ENCODE results near the gene ADAMTS2.
A peak's percentile ranks its signal among the peaks of the same experiment; 100 is the strongest.

Gene ADAMTS2

GRCh38 chr5:179127136-179128040 is 217.9 kb downstream of the ADAMTS2 start:
- H3K79me1 ChIP-seq (replicated peaks; ENCODE audit: low read length, poor library complexity, severe bottlenecking), result no peaks in the 10 kb centered on the region
- H4K91ac ChIP-seq (ENCODE audit: low read length), result peak overlapping the region; percentile 15
- no peak overlapping the region for H3K4me3 ChIP-seq (ENCODE audit: insufficient read depth in 1 of 2, low read depth in 1 of 2, low read length in 2 of 2)
- H3K4ac ChIP-seq (ENCODE audit: low read depth in 1 of 2, low read length in 2 of 2), result no peak overlapping the region
- no peak overlapping the region for H2AFZ ChIP-seq (ENCODE audit: low read depth, low read length)
- peaks cover 0 to 88% of the 10 kb centered on the region in 2 experiments for H3K36me3 ChIP-seq (ENCODE audit: control insufficient read depth in 1 of 2, insufficient read depth in 2 of 2, low read depth in 1 of 2, low read length in 2 of 2)
- no peak overlapping the region for H3K9ac ChIP-seq (ENCODE audit: low read length)
- no peak overlapping the region for H2BK15ac ChIP-seq (ENCODE audit: low read depth, poor library complexity, severe bottlenecking)
- no peak overlapping the region for H3K14ac ChIP-seq (ENCODE audit: low read length in 2 of 2)
- no peak overlapping the region for H3K4me2 ChIP-seq (ENCODE audit: low read length, poor library complexity, severe bottlenecking)
- no peak overlapping the region for H4K8ac ChIP-seq (ENCODE audit: low read length)
- no peak overlapping the region for H2BK12ac ChIP-seq (ENCODE audit: low read length in 2 of 2)
- H3K27ac ChIP-seq (ENCODE audit: low read length, poor library complexity, severe bottlenecking), result no peak overlapping the region
- H2BK120ac ChIP-seq (ENCODE audit: low read depth, low read length), result no peak overlapping the region
- no peaks in the 10 kb centered on the region for H3K27me3 ChIP-seq (ENCODE audit: control insufficient read depth in 1 of 2, insufficient read depth in 1 of 2, low read length in 2 of 2)
- H2AK5ac ChIP-seq (ENCODE audit: low read length, severe bottlenecking), result no peak overlapping the region
- 89% methylated on average over 21 of the region's 21 CpGs for WGBS
- H3K9me3 ChIP-seq (ENCODE audit: control insufficient read depth, low read length), result no peaks in the 10 kb centered on the region
- no peak overlapping the region for H2BK5ac ChIP-seq (ENCODE audit: low read depth, low read length, poor library complexity, severe bottlenecking)
- no peak overlapping the region for H3K18ac ChIP-seq (ENCODE audit: low read depth in 1 of 2, low read length in 2 of 2)
- H3K23ac ChIP-seq (ENCODE audit: low read length in 2 of 2), result no peak overlapping the region
- H3K4me1 ChIP-seq (ENCODE audit: control insufficient read depth, insufficient read depth, low read depth, low read length), result no peaks in the 10 kb centered on the region
- DNase-seq, result no peak

- Histone ChIP-seq H3K9me3 (ENCODE audit: control insufficient read depth, low read length) (no peaks in the 10 kb centered on the region), H3K27me3 (ENCODE audit: control insufficient read depth in 1 of 2, insufficient read depth in 1 of 2, low read length in 2 of 2) (no peaks in the 10 kb centered on the region), H3K14ac (ENCODE audit: low read length in 2 of 2) (no peak overlapping the region), H3K18ac (ENCODE audit: low read depth in 1 of 2, low read length in 2 of 2) (no peak overlapping the region), H2AK5ac (ENCODE audit: low read length, severe bottlenecking) (no peak overlapping the region), H2AFZ (ENCODE audit: low read depth, low read length) (no peak overlapping the region), H4K8ac (ENCODE audit: low read length) (no peak overlapping the region), H2BK15ac (ENCODE audit: low read depth, poor library complexity, severe bottlenecking) (no peak overlapping the region), H3K9ac (ENCODE audit: low read length) (no peak overlapping the region), H3K36me3 (ENCODE audit: control insufficient read depth in 1 of 2, insufficient read depth in 2 of 2, low read depth in 1 of 2, low read length in 2 of 2) (peaks cover 0 to 89% of the 10 kb centered on the region in 2 experiments), H3K4ac (ENCODE audit: low read depth in 1 of 2, low read length in 2 of 2) (no peak overlapping the region), H3K4me3 (ENCODE audit: insufficient read depth in 1 of 2, low read depth in 1 of 2, low read length in 2 of 2) (no peak overlapping the region), H2BK120ac (ENCODE audit: low read depth, low read length) (no peak overlapping the region), H3K23ac (ENCODE audit: low read length in 2 of 2) (no peak overlapping the region), H3K4me1 (ENCODE audit: control insufficient read depth, insufficient read depth, low read depth, low read length) (no peaks in the 10 kb centered on the region), H3K27ac (ENCODE audit: low read length, poor library complexity, severe bottlenecking) (no peak overlapping the region), H2BK5ac (ENCODE audit: low read depth, low read length, poor library complexity, severe bottlenecking) (no peak overlapping the region), H3K79me1 (replicated peaks; ENCODE audit: low read length, poor library complexity, severe bottlenecking) (no peaks in the 10 kb centered on the region), H2BK12ac (ENCODE audit: low read length in 2 of 2) (no peak overlapping the region), H4K91ac (ENCODE audit: low read length) (no peak overlapping the region), H3K4me2 (ENCODE audit: low read length, poor library complexity, severe bottlenecking) (no peak overlapping the region)
- DNase-seq, result no peak
- WGBS, result 82% methylated on average over 14 of the region's 14 CpGs
Measured at GRCh38 chr5:179126506-179126991, 218.7 kb downstream of the ADAMTS2 start.

GRCh38 chr5:179125789-179126505 is 219.3 kb downstream of the ADAMTS2 start:
- 89% methylated on average over 24 of the region's 25 CpGs for WGBS

More at GRCh38 chr5:179125789-179126505, 219.3 kb downstream of the ADAMTS2 start:
- no peak overlapping the region for H2AK5ac ChIP-seq (ENCODE audit: low read length, severe bottlenecking)
- H3K4ac ChIP-seq (ENCODE audit: low read depth in 1 of 2, low read length in 2 of 2), result no peak overlapping the region
- no peak overlapping the region for H3K9ac ChIP-seq (ENCODE audit: low read length)
- no peaks in the 10 kb centered on the region for H3K79me1 ChIP-seq (replicated peaks; ENCODE audit: low read length, poor library complexity, severe bottlenecking)
- no peak overlapping the region for H3K27ac ChIP-seq (ENCODE audit: low read length, poor library complexity, severe bottlenecking)
- no peak overlapping the region for H4K91ac ChIP-seq (ENCODE audit: low read length)
- H3K36me3 ChIP-seq (ENCODE audit: control insufficient read depth in 1 of 2, insufficient read depth in 2 of 2, low read depth in 1 of 2, low read length in 2 of 2), result peaks cover 0 to 88% of the 10 kb centered on the region in 2 experiments
- H2BK5ac ChIP-seq (ENCODE audit: low read depth, low read length, poor library complexity, severe bottlenecking), result no peak overlapping the region
- no peak overlapping the region for H3K18ac ChIP-seq (ENCODE audit: low read depth in 1 of 2, low read length in 2 of 2)
- no peak overlapping the region for H3K14ac ChIP-seq (ENCODE audit: low read length in 2 of 2)
- no peak for DNase-seq
- no peak overlapping the region for H2AFZ ChIP-seq (ENCODE audit: low read depth, low read length)
- no peak overlapping the region for H2BK12ac ChIP-seq (ENCODE audit: low read length in 2 of 2)
- H3K4me3 ChIP-seq (ENCODE audit: insufficient read depth in 1 of 2, low read depth in 1 of 2, low read length in 2 of 2), result no peak overlapping the region
- H3K4me2 ChIP-seq (ENCODE audit: low read length, poor library complexity, severe bottlenecking), result no peak overlapping the region
- no peaks in the 10 kb centered on the region for H3K4me1 ChIP-seq (ENCODE audit: control insufficient read depth, insufficient read depth, low read depth, low read length)
- no peaks in the 10 kb centered on the region for H3K9me3 ChIP-seq (ENCODE audit: control insufficient read depth, low read length)
- H4K8ac ChIP-seq (ENCODE audit: low read length), result no peak overlapping the region
- H3K27me3 ChIP-seq (ENCODE audit: control insufficient read depth in 1 of 2, insufficient read depth in 1 of 2, low read length in 2 of 2), result no peaks in the 10 kb centered on the region
- no peak overlapping the region for H2BK120ac ChIP-seq (ENCODE audit: low read depth, low read length)
- no peak overlapping the region for H3K23ac ChIP-seq (ENCODE audit: low read length in 2 of 2)
- H2BK15ac ChIP-seq (ENCODE audit: low read depth, poor library complexity, severe bottlenecking), result no peak overlapping the region
